MM.1S (cell line): ENCODE measurements around the gene KRT32.

ENCODE experiments used
- DNase-seq: peaks from one replicate; pipeline ENCODE4 v3.0.0-alpha.2; 2015
- H2AFZ ChIP-seq: fragments of 300-600 bp; sonication (generic); 2 replicates; pipeline ENCODE4 v1.6.0; 2016; ENCODE audit warnings: antibody characterized with exemption, low read length
- H3F3A ChIP-seq: fragments of 300-600 bp; sonication (generic); 2 replicates; pipeline ENCODE4 v1.6.1; 2016; ENCODE audit warnings: mild to moderate bottlenecking, antibody characterized with exemption, low read length, moderate library complexity, mixed read lengths; ENCODE audit not compliant: insufficient read depth
- H3K27ac ChIP-seq: fragments of 300-600 bp; sonication (generic); 2 replicates; pipeline ENCODE4 v1.5.1; 2016; ENCODE audit warnings: mild to moderate bottlenecking, low read length
- H3K27me3 ChIP-seq: fragments of 300-600 bp; sonication (generic); replicated peaks from 2 replicates; pipeline ENCODE4 v1.6.0; 2016; ENCODE audit warnings: low read length; ENCODE audit not compliant: insufficient read depth
- H3K36me3 ChIP-seq: fragments of 300-600 bp; sonication (generic); replicated peaks from 2 replicates; pipeline ENCODE4 v1.6.1; 2016; ENCODE audit warnings: mild to moderate bottlenecking, low read length, mixed read lengths; ENCODE audit not compliant: insufficient read depth
- H3K4me1 ChIP-seq: fragments of 300-600 bp; sonication (generic); 2 replicates; pipeline ENCODE4 v1.6.1; 2016; ENCODE audit warnings: low read length, mixed read lengths
- H3K4me2 ChIP-seq: fragments of 300-600 bp; sonication (generic); 2 replicates; pipeline ENCODE4 v1.6.0; 2016; ENCODE audit warnings: low read depth, low read length
- H3K4me3 ChIP-seq: fragments of 300-600 bp; sonication (generic); 2 replicates; pipeline ENCODE4 v1.5.1; 2016; ENCODE audit warnings: low read length, mixed read lengths
- H3K79me2 ChIP-seq: fragments of 300-600 bp; sonication (generic); 2 replicates; pipeline ENCODE4 v1.6.1; 2016; ENCODE audit warnings: mixed run types, low read length, mixed read lengths
- H3K9ac ChIP-seq: fragments of 300-600 bp; sonication (generic); 2 replicates; pipeline ENCODE4 v1.6.1; 2016; ENCODE audit warnings: low read length, mixed read lengths
- H3K9me2 ChIP-seq: fragments of 300-600 bp; sonication (generic); replicated peaks from 2 replicates; pipeline ENCODE4 v1.6.1; 2016; ENCODE audit warnings: mild to moderate bottlenecking, low read length, mixed read lengths; ENCODE audit not compliant: insufficient read depth
- H3K9me3 ChIP-seq: fragments of 300-600 bp; sonication (generic); replicated peaks from 2 replicates; pipeline ENCODE4 v1.6.1; 2016; ENCODE audit warnings: mild to moderate bottlenecking, low read length, mixed read lengths; ENCODE audit not compliant: insufficient read depth
- H4K20me1 ChIP-seq: fragments of 300-600 bp; sonication (generic); 2 replicates; pipeline ENCODE4 v1.6.1; 2016; ENCODE audit warnings: mild to moderate bottlenecking, low read length, moderate library complexity, mixed read lengths; ENCODE audit not compliant: insufficient read depth
- CTCF ChIP-seq: fragments of 300-600 bp; sonication (generic); IDR thresholded peaks from 2 replicates; pipeline ENCODE4 v1.5.1; 2016; ENCODE audit warnings: antibody characterized with exemption, low read length, mixed read lengths
- EZH2 ChIP-seq: fragments of 300-600 bp; sonication (generic); optimal IDR thresholded peaks from 2 replicates; pipeline ENCODE3; 2017; ENCODE audit warnings: low read depth, mild to moderate bottlenecking, antibody characterized with exemption, low read length, mixed read lengths
- EZH2phosphoT487 ChIP-seq: fragments of 300-600 bp; sonication (generic); IDR thresholded peaks from 2 replicates; pipeline ENCODE4 v1.6.1; 2018; ENCODE audit warnings: antibody characterized with exemption, low read length

KRT32 gene

GRCh38 chr17:41475421-41475820 is 8.2 kb upstream of the KRT32 start:
- no peaks in the 10 kb centered on the region for H3K79me2 ChIP-seq
- no peaks in the 10 kb centered on the region for H3K27me3 ChIP-seq
- no peak overlapping the region for H3K27ac ChIP-seq
- H4K20me1 ChIP-seq = no peaks in the 10 kb centered on the region
- H3K4me2 ChIP-seq = no peak overlapping the region
- no peaks in the 10 kb centered on the region for H3K9me3 ChIP-seq
- H3K4me1 ChIP-seq = no peaks in the 10 kb centered on the region
- H3F3A ChIP-seq = no peaks in the 10 kb centered on the region
- H3K9me2 ChIP-seq = no peaks in the 10 kb centered on the region
- no peak overlapping the region for H2AFZ ChIP-seq
- H3K9ac ChIP-seq = no peak overlapping the region
- TF ChIP-seq EZH2phosphoT487 = no peak
- TF ChIP-seq CTCF = no peak
- TF ChIP-seq EZH2 = no peak
- no peak overlapping the region for H3K4me3 ChIP-seq
- no peak for DNase-seq
- no peaks in the 10 kb centered on the region for H3K36me3 ChIP-seq

DNA sequence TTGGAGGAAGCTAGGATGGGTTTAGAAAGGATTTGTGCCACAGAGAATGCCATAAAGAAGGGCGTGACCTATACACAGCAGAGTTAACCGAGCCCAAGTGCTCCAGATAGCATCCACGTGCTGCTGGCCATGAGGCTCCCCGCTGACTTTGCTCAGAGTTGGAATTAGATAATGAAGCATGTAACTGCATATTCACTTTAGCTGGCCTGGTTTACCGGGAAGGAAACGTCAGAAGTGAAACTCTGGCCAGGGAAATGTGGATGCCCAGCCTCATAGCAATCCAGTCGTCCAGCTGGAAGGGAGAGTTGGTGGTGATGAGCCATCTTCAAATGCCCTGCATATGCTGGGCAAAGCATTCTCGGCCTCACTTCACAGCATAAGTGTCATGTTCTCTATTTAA is 7.7 kb upstream of the KRT32 start:
- no peak for DNase-seq

DNA sequence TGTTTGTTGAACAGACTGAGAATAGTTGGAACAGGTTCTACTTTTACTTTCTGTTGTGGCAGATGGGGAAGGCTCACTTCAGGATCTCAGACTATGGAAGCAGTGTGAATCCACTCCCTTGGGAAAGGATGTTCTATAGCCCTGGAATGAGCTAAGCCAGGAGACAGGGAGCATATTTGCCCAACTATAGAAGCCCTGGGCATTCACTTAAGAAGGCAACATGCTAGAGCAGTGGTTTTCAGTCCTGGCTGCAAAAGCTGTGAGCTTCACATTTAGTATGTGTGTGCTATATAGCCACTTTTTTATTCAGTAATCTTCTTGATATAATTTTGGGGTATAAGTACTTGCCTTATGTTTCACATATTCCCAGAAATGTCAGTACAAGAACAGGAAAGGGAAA is 1.2 kb upstream of the KRT32 start:
- H3K9ac ChIP-seq = no peak overlapping the region
- DNase-seq = no peak
- H2AFZ ChIP-seq = no peak overlapping the region
- no peaks in the 10 kb centered on the region for H3F3A ChIP-seq
- H3K36me3 ChIP-seq = no peaks in the 10 kb centered on the region
- H3K27ac ChIP-seq = no peak overlapping the region
- H3K79me2 ChIP-seq = no peaks in the 10 kb centered on the region
- H3K9me2 ChIP-seq = no peaks in the 10 kb centered on the region
- 0 out of 2 replicates have a peak, but pooled peaks cover 4% of the 10 kb centered on the region for H3K27me3 ChIP-seq
- H3K4me1 ChIP-seq = no peaks in the 10 kb centered on the region
- H3K4me3 ChIP-seq = no peak overlapping the region
- no peaks in the 10 kb centered on the region for H4K20me1 ChIP-seq
- H3K9me3 ChIP-seq = no peaks in the 10 kb centered on the region
- TF ChIP-seq EZH2 = no peak
- TF ChIP-seq CTCF = no peak
- TF ChIP-seq EZH2phosphoT487 = no peak
- no peak overlapping the region for H3K4me2 ChIP-seq

More for the DNA sequence above, 7.7 kb upstream of the KRT32 start:
- Histone ChIP-seq H3K27me3 (no peaks in the 10 kb centered on the region), H3K9me2 (no peaks in the 10 kb centered on the region), H3K27ac (no peak overlapping the region), H3K4me1 (no peaks in the 10 kb centered on the region), H3K4me3 (no peak overlapping the region), H3K4me2 (no peak overlapping the region), H2AFZ (no peak overlapping the region), H4K20me1 (no peaks in the 10 kb centered on the region), H3K9ac (no peak overlapping the region), H3F3A (no peaks in the 10 kb centered on the region), H3K9me3 (no peaks in the 10 kb centered on the region), H3K79me2 (no peaks in the 10 kb centered on the region), H3K36me3 (no peaks in the 10 kb centered on the region)
- TF ChIP-seq EZH2phosphoT487 = no peak
- TF ChIP-seq EZH2 = no peak
- no peak for TF ChIP-seq CTCF

- Histone ChIP-seq H3K27me3 (0 out of 2 replicates have a peak, but pooled peaks cover 4% of the 10 kb centered on the region), H3K9ac (no peak overlapping the region), H3K4me3 (no peak overlapping the region), H3K9me3 (no peaks in the 10 kb centered on the region), H3K27ac (no peak overlapping the region), H4K20me1 (no peaks in the 10 kb centered on the region), H3K36me3 (no peaks in the 10 kb centered on the region), H3K9me2 (no peaks in the 10 kb centered on the region), H3K79me2 (no peaks in the 10 kb centered on the region), H3K4me2 (no peak overlapping the region), H3F3A (no peaks in the 10 kb centered on the region), H3K4me1 (no peaks in the 10 kb centered on the region), H2AFZ (no peak overlapping the region)
- no peak for DNase-seq
- TF ChIP-seq EZH2phosphoT487 (no peak), CTCF (no peak), EZH2 (no peak)
Observed at GRCh38 chr17:41467561-41467960, 375 bp upstream of the KRT32 start.
